ENCODE data around the gene BOD1L1.

The BOD1L1 gene

DNA sequence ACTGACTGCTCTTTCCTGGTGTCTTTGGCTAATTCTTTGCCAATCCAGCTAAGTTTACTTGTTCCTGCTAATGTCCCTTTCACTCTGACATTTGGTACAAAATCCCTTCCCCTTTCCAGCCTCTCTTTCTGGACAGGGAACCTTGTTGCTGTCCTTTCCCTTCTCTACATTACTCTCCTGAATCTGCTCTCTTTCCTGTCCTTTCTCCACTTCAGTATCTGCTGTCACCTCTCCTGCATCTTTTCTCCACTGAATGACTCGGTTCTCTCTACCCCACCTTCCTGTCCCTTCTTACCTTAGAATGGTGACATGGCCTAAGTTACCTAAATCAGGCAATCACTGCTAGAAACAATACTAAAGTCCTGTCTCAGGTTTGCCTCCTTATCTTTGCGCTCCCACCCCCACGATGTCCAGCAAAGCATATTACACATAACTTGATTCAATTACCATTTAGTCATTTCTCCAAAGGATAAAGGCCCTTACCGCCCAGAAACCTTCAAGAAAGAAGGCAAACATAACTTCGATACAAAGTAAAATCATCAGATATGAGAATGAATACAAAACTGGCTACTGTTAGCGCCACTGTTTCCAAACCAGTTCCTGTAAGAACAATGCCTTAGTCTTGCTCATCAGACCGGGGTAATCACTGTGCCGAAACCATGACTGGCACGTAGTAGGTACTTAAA lies 890 bp downstream of the BOD1L1 start:
- TF ChIP-seq, protein P1, sequence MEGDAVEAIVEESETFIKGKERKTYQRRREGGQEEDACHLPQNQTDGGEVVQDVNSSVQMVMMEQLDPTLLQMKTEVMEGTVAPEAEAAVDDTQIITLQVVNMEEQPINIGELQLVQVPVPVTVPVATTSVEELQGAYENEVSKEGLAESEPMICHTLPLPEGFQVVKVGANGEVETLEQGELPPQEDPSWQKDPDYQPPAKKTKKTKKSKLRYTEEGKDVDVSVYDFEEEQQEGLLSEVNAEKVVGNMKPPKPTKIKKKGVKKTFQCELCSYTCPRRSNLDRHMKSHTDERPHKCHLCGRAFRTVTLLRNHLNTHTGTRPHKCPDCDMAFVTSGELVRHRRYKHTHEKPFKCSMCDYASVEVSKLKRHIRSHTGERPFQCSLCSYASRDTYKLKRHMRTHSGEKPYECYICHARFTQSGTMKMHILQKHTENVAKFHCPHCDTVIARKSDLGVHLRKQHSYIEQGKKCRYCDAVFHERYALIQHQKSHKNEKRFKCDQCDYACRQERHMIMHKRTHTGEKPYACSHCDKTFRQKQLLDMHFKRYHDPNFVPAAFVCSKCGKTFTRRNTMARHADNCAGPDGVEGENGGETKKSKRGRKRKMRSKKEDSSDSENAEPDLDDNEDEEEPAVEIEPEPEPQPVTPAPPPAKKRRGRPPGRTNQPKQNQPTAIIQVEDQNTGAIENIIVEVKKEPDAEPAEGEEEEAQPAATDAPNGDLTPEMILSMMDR (IDR thresholded peaks at IDR 0.05; ENCODE audit: extremely low read depth, insufficient read depth, missing control alignments): no peak
- DNase-seq (ENCODE audit: low spot score): no peak
- in situ Hi-C loops (cut with MboI; ENCODE audit: low pct_unique_long_range_greater_than_20kb, low sequenced_read_pairs, unreplicated experiment): no loop called here

DNA sequence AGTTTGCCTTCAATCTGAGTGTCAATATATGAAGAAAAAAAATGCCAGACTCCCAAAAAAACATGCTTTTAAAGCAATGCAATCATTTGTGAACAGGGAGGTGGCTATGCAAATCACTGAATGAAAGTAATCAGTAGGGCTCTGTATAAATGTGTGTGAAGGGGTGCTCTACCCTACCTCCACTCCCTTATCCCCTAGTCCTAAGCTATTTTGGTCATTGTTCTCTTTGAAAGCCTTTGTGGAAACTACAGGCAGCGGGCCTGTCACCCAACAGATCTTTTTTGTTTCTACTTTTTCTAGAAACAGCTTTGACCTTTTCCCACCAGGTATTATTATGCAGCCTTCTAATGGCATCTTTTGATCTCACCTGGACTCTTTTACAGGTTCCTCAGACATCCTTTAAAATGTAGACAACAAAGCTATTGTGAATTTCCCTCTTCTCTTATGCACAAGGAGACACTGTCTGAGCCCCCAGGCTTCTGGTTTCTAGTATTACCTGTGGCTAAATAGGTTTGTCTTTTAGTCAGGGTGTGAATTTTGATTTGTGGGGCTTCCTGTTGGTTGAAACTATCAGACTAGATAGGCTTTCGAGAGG lies 9.2 kb downstream of the BOD1L1 start:
- TF ChIP-seq, protein P1 (IDR thresholded peaks at IDR 0.05; ENCODE audit: extremely low read depth, insufficient read depth, missing control alignments): no peak
- no peak for DNase-seq (ENCODE audit: low spot score)
- in situ Hi-C loops (cut with MboI; ENCODE audit: low pct_unique_long_range_greater_than_20kb, low sequenced_read_pairs, unreplicated experiment): loop anchor here (25.0 kb wide), 1 partner anchor 1394 kb away; the partner anchor contains the start of gene CPEB2

- TF ChIP-seq, protein P1 (IDR thresholded peaks at IDR 0.05; ENCODE audit: extremely low read depth, insufficient read depth, missing control alignments): no peak
- in situ Hi-C loops (cut with MboI; ENCODE audit: low pct_unique_long_range_greater_than_20kb, low sequenced_read_pairs, unreplicated experiment): loop anchor here (25.0 kb wide), 1 partner anchor 1394 kb away; the partner anchor contains the start of gene CPEB2
- no peak for DNase-seq (ENCODE audit: low spot score)
Observed at GRCh38 chr4:13617801-13618200, 9.7 kb downstream of the BOD1L1 start.

DNA sequence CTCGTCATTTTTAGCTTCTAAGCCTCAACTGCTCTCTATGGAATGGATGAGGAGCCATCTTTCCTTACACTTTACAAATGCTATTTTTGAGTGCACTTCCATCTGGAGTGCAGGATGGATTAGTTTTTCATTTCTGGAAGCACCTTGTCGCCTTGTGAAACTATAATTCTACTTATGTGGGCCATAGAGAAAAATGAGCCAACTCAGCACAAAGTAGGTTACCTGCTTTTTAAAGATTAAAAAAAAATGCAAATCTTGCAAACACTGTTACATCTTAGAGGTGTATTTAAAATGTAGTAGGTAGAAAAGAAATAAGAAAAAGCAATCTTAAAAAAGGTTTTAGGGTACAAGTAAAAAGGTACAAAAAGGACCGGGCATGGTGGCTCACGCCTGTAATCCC lies 10.9 kb downstream of the BOD1L1 start:
- in situ Hi-C loops (cut with MboI; ENCODE audit: low pct_unique_long_range_greater_than_20kb, low sequenced_read_pairs, unreplicated experiment): loop anchor here (25.0 kb wide), 1 partner anchor 1396 kb away; the partner anchor contains the start of gene CPEB2
- no peak for DNase-seq (ENCODE audit: low spot score)
- TF ChIP-seq, protein P1 (IDR thresholded peaks at IDR 0.05; ENCODE audit: extremely low read depth, insufficient read depth, missing control alignments): no peak

GRCh38 chr4:13615161-13615560 lies 12.4 kb downstream of the BOD1L1 start:
- TF ChIP-seq, protein P1 (IDR thresholded peaks at IDR 0.05; ENCODE audit: extremely low read depth, insufficient read depth, missing control alignments): no peak
- DNase-seq (ENCODE audit: low spot score): no peak
- in situ Hi-C loops (cut with MboI; ENCODE audit: low pct_unique_long_range_greater_than_20kb, low sequenced_read_pairs, unreplicated experiment): loop anchor here (25.0 kb wide), 1 partner anchor 1397 kb away; the partner anchor contains the start of gene CPEB2

DNA sequence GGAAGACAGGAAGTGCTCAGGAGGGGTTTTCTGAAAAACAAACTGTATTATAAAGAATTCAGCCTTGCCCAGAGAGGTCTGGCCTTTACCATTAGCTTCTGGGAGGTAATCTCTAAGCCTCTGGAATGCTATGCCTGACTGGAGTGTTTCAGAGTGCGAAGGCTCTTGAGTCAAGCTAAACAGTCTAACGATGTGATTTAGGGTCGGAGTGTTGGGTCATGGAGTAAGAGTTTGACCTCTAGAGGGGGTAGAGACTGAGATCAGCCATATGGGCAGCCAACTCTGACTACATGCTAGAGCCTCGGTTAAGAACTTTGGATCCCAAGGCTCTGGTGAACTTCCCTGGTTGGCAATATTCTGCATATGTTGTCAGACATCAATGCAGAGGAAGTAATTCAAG lies 15.0 kb downstream of the BOD1L1 start:
- in situ Hi-C loops (cut with MboI; ENCODE audit: low pct_unique_long_range_greater_than_20kb, low sequenced_read_pairs, unreplicated experiment): loop anchor here (25.0 kb wide), 1 partner anchor 1400 kb away; the partner anchor contains the start of gene CPEB2

More for the DNA sequence above, 15.0 kb downstream of the BOD1L1 start:
- DNase-seq (ENCODE audit: low spot score): no peak
- TF ChIP-seq, protein P1 (IDR thresholded peaks at IDR 0.05; ENCODE audit: extremely low read depth, insufficient read depth, missing control alignments): no peak

Measured in GM13977 (cell line).